HG03342 (cell line): Measurements from ENCODE around the gene ASTN2.

Experiments used
- ATAC-seq: cut with Tn5 transposase; IDR thresholded peaks from one replicate; pipeline ENCODE4 v1.9.1; 2021; ENCODE audit warnings: mild to moderate bottlenecking, moderate library complexity; ENCODE audit not compliant: unreplicated experiment

Gene ASTN2

DNA sequence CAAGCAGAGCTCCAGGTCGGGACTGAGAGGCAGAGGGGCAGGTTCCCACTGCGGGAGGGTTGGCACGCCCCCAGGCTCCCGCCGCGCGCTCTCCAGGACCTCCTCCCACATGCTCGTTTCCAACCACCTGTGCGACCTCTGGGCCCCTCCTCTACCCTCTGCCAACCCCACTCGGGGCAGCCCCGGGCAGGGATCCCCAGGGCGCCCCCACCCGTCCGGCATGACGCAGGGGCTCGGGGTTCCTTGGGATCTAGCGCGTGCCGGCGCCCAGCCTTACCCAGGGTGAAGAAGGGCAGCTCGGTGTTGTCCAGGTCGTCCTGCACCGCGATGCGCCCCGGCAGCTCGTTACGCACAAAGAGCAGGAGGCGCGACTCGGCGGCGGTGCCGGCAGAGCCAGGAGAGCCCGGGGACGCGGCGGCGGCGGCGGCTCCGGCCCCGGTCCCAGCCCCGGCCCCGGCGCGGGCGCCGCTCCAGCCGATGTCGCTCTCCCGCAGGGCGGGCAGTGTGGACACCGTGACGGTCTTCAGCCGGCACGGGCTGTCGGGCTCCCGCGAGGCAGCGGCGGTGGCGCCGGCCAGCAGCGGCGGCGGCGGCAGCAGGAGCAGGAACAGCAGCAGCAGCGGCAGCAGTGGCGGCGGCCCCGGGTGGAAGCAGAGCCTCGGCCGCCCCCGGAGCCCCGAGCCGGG lies 494 bp downstream of the ASTN2 start:
- ATAC-seq: no peak

DNA sequence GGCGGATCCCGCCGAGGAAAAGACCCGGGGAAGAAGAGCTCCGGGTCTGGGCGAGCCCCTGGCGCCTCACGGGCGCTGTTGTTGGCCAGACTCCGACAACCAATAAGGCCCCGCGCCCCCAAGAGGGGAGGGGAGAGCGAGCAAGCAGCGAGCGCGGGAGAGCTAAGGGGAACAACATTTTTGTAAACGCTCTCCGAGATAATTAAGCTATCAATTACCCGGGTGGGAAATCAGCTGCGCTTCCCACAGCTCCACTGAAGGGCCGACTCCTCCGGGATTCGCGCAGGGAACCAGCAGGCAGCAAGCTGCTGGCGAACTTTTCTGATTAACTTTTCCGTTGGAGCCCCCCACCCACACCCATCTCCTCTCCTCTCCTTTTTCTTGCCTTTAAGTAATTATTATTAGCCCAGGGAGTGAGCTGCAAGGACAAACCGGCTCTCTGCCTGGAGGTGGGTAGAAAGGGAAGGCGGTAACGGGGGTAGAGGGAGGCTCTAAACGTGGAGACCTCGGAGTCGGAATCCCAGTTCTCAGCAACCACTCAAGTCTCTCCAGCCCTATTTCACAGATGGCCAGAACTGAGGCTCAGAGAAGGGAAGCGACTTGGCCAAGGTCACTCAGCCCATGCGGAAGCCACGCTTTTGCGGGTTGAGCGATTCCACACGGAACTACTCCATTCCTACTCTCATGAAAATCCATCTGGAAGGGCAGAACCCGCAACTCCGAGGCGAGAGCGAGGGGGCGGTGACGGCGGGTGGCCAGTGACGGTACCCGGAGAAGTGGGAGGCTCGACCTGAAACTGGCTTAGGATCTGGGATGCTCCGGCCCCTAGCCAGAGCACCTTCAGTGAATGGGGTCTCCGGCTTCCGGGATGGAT lies 1.3 kb downstream of the ASTN2 start:
- ATAC-seq: no peak

DNA sequence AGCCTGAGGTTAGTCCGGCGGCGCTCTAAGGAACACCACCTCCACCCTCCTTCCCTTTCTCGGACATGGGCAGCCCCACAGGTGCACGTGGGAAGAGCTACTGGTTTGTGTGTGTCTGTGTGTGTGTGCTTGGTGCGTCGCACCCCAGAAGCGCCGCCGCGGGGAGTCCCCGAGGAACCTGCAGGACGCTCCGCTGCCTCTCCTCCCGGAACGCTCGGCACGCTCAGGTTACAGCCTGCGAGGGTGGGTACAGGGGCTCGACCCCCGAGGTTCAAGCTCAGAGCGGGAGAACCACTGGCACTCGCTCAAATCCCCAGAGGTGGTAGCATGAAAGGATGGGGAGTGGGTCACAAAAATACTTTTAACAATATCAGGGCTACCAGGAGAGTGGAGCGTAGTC lies 2.0 kb downstream of the ASTN2 start:
- no peak for ATAC-seq

DNA sequence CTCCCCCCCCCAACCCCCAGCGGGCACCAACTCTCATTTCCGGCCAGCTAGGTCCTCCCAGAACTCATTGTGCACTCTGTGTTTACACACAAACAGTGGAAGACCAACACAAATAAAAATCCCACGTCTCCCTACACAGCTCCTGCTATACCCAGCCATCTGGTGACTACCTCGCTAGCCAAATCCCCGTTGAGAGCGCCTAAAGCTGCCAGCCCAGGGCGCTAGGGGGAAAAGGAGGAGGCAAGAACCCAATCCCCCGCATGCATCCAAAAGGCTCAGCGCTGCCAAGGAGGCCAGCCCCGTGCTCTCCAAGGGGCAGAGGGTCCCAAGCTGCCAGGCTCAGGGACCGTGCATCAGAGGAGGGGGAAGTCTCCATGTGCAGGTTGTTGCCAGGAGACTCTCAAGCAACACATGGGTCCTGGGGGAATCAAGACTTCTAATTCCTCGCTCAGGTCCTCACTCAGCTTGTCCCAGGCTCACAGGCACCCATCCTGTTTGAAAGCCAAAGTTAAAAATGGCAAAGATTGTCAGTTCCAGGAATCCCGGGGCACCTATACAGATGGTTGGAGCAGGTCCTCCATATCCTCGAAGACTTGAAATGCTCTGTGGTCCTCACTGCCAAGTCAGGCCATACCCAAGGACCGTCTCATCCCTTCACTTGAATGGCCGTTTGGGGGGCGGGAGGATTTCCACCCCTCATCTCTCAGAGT lies 2.7 kb downstream of the ASTN2 start:
- no peak for ATAC-seq

DNA sequence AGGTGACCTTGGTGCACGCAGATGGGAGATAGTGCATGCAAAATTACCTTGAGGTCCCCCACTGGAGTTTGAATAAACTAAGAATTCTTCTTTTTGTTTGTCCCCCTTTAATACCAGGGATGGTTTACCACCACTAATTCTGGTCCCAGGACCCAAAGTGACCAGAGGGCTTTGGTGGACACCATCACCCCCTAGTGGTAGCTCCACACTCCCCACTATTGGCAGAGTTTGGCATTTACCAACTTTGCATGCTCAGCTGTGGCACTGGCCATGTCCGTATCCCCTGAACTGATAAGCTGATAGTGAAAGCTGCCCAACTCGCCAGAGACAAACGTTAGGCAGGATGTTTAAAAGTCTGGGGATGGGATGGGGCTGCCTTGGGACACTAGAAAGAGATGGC lies 3.3 kb downstream of the ASTN2 start:
- peak; percentile 56 for ATAC-seq

DNA sequence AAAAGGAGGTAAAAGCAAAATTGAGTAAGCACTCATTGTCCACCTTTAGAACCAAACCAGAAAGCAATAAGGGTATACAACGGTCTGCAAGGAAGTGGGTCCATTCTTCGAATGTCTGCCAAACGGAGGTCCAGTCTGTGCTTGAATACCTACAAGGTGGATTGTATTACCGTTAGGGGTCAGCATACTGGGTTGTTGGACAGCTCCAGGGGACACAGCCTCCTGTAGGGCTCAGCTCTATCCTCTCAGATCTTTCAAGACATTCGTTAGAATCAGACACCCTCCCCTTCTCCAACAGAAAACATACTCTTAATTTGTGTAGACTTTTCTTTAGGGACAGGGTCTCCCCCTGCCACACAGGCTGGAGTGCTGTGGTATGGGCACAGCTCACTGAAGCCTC lies 5.5 kb downstream of the ASTN2 start:
- no peak for ATAC-seq

DNA sequence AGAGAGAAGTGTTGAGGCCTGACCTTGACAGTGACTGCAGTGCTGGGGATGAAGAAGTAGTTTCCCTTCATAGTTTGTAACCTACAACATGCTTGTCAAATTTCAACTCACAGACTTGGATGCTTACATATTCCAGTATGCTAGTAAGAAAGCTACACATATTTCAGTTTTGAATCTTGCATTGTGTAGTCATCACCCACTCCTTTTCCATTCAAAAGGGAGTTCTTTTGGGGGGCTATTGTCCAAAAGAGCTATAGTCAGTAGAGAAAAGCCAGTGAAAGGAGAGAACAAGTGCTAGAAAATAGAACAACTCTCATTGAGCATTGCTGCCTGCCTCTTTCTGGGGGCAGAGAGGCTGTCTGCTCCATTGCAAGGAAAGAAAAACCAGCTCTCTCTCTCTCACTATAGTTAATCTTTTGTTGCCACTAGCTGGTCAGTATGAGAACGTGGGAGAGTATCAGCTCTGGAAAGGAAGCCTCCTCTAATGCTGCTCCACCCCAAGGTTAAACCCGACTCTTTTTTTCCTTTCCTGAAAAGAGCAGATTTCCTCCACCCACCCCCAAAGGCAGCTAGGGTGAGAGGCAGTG lies 7.3 kb downstream of the ASTN2 start:
- no peak for ATAC-seq

DNA sequence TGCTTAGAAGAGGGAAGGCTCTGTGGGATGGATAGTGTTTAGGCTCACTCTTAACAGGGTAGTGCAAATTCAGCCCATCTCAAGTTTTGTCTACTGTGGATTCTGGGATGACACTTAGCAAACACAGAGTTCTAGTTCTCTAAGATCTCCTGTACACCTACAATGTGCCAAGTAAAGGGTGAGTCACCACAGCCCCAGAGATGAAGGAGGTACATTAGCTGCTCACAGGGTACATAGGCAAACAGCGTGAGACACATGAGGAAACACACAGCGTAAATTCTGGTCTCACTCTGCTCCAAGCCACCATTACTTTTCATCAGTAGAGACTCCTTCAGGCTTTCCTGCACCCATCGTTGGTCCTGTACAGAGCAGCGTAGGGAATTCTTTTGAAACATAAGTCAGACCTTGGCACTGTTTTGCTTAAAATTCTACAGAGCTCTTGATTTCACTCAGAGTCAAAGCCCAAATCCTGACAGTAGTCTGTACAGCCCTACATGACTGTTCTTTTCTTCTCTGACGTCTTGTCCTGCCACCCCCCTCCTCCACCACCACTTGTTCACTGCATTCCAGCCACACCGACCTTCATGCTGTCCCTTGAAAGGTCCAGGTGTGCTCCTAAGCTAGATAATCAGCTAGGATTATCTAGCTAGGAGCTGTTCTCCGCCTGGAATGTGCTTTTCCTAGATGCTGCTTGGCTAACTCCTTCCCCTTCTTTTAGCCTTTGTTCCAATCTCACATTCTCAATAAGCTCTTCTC lies 8.7 kb downstream of the ASTN2 start:
- ATAC-seq: no peak

DNA sequence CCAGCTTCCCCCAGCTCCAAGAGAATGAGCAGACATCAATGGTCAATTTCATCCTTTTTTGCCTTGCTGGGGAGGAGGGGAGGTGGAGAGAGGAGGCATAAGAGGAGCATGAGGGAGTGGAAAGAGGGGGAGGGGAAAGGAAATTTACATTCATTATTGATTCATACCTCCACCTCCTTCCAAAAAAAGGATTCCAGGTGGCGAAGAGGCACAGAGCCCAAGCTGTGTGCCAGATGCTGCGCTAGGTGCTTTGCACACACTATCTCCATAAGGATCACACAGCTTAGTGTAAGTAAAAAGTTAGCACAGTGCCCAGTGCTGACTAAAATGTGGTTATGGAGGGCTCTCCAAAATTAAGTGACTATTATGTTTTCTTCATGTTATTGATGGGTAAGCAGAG lies 11.0 kb downstream of the ASTN2 start:
- no peak for ATAC-seq

DNA sequence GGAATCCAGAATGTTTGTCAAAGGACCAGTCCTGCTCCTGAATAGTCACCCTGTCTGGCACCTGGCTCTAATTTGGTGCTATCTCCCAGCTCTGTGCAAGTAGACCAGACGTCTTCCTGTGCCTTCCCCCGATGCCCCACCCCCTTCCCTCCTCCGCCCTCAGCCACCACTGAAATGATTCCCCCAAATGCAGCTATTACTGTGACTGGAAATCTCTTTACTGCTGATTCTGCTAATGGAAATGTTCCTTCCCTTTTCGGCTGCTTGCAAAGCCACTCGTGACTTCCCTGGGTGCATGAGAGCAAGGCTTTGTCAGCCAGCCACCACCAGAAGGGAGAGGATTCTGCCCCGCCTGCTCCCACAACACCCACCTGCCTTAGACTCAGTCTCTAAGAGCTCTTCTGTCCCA lies 11.4 kb downstream of the ASTN2 start:
- ATAC-seq: no peak

DNA sequence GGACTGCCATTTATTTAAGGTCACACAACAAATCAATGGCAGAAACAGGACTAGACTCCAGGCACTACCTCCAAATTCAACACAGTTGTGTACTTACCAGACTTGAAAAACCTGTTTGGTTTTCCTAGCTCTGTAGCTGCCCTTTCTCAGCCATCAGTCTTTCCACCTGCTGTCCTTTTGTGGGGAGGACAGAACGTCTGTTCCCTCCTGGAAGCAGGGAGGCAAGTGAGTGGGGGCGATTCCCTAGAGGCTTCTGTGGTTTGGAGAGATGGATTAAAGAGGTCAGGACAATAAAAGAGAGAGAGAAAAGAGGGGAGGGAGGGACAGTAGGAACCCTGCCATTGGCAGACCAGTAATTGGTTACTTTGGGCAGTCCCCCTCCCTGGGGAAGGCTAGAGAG lies 14.7 kb downstream of the ASTN2 start:
- no peak for ATAC-seq

DNA sequence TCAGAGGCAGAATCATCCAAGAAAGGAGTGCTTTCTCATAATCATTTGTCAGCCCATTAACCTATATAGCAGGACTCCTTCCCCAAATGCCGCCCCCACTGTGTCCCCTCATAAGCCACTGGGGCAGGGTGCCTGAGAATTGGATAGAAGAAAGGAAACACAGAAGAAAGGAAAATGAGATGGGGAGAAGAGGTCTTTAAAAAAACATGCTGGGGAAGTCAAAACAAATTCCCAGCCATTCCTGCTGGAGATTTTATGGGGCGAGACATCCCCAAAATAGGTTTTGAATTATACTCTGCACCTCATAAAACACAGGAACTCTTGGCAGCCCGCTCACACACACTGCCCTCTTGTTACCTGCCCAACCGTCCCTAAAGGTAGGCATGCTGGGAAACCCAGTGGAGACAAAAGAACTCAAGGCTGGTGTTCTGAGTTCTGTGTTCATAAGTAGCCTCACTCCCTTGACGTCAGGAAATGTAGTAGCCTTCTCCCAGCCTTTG lies 19.7 kb downstream of the ASTN2 start:
- no peak for ATAC-seq

DNA sequence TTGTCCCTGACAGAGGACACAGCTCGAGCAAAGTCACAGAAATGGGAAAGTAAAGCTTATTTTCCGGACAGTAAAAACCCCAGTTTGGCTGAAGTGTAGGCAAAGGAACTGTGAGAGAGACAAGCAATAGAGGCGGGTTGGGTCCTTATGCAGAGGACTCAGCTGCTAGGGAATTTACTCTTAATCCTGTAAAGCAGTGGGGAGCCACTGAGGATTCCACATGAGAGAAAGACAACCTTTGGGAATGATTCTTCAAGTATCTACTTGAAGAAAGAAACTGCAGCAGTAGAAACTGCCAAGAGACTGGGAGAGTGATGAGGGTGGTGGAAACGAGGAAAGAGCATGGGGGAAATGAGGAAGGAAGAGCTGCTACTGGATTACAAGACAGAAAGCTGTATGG lies 20.2 kb downstream of the ASTN2 start:
- no peak for ATAC-seq

DNA sequence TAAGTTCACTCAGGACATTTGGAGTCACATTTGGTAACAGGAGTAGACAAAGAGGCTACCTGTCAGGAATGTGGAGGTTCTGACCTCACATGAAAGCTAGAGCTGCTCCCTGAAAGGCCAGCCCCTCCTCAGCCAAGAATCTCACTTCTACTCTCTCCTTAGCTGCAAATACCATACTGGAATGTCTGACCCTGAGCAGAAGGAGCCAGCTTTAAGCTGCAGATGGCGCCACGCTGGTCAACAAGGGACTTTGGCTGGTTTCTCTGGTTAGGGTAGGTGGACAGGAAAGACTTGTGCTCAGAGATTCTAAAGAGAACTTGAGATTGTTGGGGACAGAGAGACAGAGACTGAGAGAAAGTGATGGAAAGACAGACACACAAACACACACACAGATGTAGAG lies 21.9 kb downstream of the ASTN2 start:
- ATAC-seq: no peak

DNA sequence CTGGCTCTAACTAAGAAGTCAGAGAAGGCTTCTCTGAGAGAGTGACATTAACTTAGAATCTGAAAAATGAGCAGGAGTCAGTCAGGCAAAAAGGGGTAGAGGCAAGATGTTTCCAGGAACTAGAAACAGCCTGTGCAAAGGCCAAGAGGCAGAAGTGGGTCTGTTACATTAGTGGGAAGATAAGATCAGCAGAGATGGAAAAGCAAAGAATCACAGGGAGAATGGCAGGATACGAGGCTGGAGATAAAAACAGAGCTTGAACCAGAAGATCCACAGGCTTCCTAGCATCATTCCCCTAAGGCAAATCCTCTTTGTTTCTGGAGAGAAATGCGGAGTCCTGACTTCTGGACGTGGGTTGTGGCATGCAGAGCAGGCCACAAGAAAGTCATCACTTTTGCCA lies 27.4 kb downstream of the ASTN2 start:
- no peak for ATAC-seq

DNA sequence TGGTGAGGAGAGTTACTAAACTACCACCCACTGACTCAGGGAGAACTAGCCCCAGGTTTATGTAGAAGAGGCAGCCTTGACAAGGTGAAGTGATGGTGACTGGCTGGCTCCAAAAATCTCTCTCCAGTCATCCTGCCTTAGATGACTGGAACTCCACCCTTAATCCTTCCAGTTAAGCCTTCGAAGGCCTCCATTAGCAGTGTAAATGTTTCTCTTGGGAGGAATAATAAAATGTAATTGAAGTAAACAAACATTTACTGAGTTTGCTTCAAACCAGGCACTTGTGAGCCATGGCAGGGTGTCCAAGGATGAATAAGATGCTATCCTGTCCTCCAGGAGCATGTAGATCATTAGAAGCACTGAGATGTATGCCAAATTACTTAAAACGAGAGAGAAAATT lies 35.5 kb downstream of the ASTN2 start:
- ATAC-seq: no peak

DNA sequence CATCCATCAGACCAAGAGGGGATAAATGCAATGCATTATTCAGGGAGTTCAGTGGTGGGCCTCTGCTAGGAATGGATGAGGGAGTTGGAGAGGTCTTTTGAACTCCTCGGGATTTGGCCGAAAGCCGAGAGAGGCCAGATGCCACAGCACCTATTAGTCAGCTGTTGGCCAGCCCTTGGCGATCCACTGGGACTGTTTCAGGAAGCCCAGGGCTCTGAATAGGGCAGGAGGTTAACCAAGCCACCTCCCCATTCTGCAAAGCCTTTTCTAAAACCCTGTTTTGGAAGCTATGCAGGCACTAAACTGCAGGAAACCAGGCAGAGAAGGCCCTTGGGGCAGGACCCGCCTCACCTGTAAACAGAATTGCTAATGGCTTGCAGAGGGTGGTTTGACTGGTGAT lies 37.8 kb downstream of the ASTN2 start:
- no peak for ATAC-seq

DNA sequence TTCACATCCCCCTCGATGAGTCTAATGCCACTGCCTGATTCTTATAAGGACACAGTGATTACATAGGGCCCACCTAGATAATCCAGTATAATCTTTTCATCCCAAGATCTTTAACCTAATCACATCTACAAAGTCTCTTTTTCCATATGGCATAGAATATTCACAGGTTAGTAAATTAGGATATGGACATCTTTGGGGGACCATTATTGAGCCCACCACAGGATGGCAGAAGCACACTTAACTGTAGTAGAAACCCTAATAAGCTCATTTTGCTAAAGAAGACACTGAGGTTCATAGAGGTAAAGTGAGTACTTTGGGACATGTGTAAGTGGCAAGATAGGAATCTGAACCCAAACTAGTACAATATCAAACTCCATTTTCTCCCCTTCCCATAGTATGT lies 38.9 kb downstream of the ASTN2 start:
- ATAC-seq: no peak

DNA sequence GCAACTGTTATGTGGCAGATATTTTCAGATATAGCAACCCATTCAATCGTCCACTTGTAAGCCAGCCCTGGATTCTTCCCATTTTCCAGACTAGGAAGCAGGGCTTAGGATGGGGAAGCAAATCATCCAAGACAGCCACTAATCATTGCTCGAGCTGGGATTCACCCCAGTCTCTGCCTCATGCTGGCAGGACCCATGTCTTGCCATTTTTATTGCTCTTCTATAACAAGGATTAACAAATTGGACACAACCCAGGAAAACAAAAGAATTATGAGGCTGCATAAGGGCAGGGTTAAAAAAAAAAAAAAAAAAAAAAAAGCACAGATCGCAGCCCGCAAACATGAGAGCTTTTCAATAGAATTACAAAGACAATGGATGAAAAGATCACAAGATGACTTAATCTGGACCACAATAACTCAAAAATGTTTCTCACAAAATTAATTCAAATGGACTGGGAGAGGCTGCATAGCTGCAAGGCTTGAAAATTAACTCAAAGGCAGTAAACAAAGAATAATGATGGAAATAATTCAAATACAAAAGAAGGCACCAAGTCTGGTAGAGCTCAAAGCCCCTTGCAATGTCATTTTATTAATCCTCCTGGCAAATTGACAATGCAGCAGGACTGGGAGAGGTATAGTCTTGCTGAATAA lies 40.7 kb downstream of the ASTN2 start:
- ATAC-seq: no peak

DNA sequence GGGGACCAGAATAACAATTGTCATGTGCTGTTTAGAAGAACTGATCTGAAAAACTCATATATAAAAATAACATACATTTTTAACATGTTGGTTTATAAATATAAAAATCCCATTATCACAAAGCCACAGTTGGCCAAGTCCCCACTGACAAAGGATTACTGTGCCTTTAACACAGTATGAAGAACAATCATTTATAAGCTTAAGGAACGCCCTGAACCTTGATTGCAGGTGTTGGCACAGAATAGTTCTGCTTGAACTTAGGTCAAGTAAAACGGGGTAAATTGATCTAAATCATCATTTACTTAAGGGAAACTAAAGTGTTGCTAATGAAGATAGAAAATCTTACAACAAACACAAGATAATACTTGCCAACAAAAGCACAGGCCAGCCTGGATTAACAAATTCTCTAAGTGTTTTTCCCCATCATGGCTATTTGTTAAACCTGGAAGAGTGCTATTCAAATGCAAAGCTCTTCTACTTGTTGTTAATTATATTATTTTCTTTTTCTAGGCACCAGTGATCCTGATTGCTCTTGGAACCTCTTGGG lies 46.1 kb downstream of the ASTN2 start:
- no peak for ATAC-seq
